NCI-H524 treated with DMSO at 0.1 percent for 48 hours (cell line): ENCODE results near the gene SELENOO.

Source experiments
- DNase-seq: peaks from one replicate; lab custom pipeline; 2025; lab: John Stamatoyannopoulos, UW

SELENOO gene

GRCh38 chr22:50185375-50186087, 15.3 kb upstream of the SELENOO start, which contains the start of gene TRABD:
Gene TRABD (plus strand): TSS chr22:50185913. CDS start chr22:50193061, 7,148 bp downstream.
- no peak for DNase-seq

- no peak for DNase-seq
Observed at GRCh38 chr22:50186181-50186714, 14.6 kb upstream of the SELENOO start.

GRCh38 chr22:50186761-50187523, 13.9 kb upstream of the SELENOO start:
- no peak for DNase-seq

- no peak for DNase-seq
Observed at GRCh38 chr22:50188356-50188755, 12.5 kb upstream of the SELENOO start.

GRCh38 chr22:50189184-50189848, 11.5 kb upstream of the SELENOO start:
- no peak for DNase-seq

- DNase-seq, result no peak
Observed at GRCh38 chr22:50189849-50190181, 11.0 kb upstream of the SELENOO start.

GRCh38 chr22:50190182-50190940, 10.4 kb upstream of the SELENOO start:
- no peak for DNase-seq

- no peak for DNase-seq
Observed at GRCh38 chr22:50190941-50191741, 9.7 kb upstream of the SELENOO start.

GRCh38 chr22:50192436-50193204, 8.2 kb upstream of the SELENOO start:
- no peak for DNase-seq

GRCh38 chr22:50193621-50194020, 7.2 kb upstream of the SELENOO start:
- DNase-seq, result no peak

- no peak for DNase-seq
Observed at GRCh38 chr22:50194037-50194805, 6.6 kb upstream of the SELENOO start.

GRCh38 chr22:50196256-50196655, 4.6 kb upstream of the SELENOO start:
- DNase-seq, result no peak

- no peak for DNase-seq
Observed at GRCh38 chr22:50197000-50197800, 3.6 kb upstream of the SELENOO start.

GRCh38 chr22:50197856-50198623, 2.8 kb upstream of the SELENOO start:
- no peak for DNase-seq

- no peak for DNase-seq
Observed at GRCh38 chr22:50198624-50199017, 2.2 kb upstream of the SELENOO start.

- DNase-seq, result no peak
Observed at GRCh38 chr22:50199251-50199721, 1.5 kb upstream of the SELENOO start.

- DNase-seq, result no peak
Observed at GRCh38 chr22:50199829-50200460, 866 bp upstream of the SELENOO start.
